ENCODE results near the gene ASXL2.

DNA sequence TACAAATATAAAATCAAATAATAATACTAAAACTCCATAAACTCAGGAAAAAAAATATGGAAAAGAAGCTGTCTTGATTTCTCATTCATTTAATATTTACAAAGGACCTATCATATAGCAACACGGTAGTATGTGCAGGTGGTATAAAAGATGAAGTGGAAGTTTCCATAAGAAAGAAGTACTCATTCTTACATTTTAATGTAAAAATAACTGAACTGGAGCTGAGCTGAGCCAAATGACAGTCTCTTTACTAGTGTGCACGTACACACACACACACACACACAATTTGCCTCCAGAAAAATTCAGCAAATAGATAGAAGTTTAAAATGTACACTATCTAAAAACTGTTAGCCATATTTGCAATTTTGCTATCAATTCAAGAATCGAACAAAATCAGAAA, 54.1 kb downstream of the ASXL2 start:
- TF ChIP-seq GATA2 (IDR thresholded peaks at IDR 0.05; ENCODE audit: low read depth, low read length), result no peak
- TF ChIP-seq GATA3 (IDR thresholded peaks at IDR 0.05; ENCODE audit: low read depth, low read length), result no peak

Data from SH-SY5Y (cell line).